Tibial nerve (tissue), 4 donors: Measurements from ENCODE around the gene BCL2.

Experiments
- CTCF ChIP-seq, 5 experiments: fragments of 200-600 bp in 3 of 5; fragments of 450-650 bp in 2 of 5; sonication (generic) in 3 of 5; IDR thresholded peaks; one replicate each; pipeline ENCODE4 v1.5.1; 2016 to 2019; ENCODE audit warnings: antibody characterized with exemption in 5 of 5, mild to moderate bottlenecking in 3 of 5, moderate library complexity in 2 of 5
- EP300 ChIP-seq, 2 donors: sonication (generic); formaldehyde crosslinking; IDR thresholded peaks; one replicate each; pipeline ENCODE4 v1.6.1; 2017; ENCODE audit warnings: antibody characterized with exemption in 2 of 2, mild to moderate bottlenecking in 1 of 2
- POLR2A ChIP-seq, 2 donors: fragments of 450-650 bp; IDR thresholded peaks; one replicate each; pipeline ENCODE4 v1.6.1; 2017; ENCODE audit warnings: antibody characterized with exemption in 2 of 2, mild to moderate bottlenecking in 2 of 2, moderate library complexity in 2 of 2

GRCh38 chr18:63177919-63178821 lies 141.4 kb downstream of the BCL2 start:
- TF ChIP-seq CTCF (IDR thresholded peaks at IDR 0.05) (no peak), POLR2A (IDR thresholded peaks at IDR 0.05) (no peak), EP300 (IDR thresholded peaks at IDR 0.05) (peak in 1 of 2 donors; percentile 75)
